GM18870 (cell line): ENCODE measurements around the gene OOEP.
A peak's percentile ranks its signal among the peaks of the same experiment; 100 is the strongest.

Source experiments
- ATAC-seq: cut with Tn5 transposase; IDR thresholded peaks from one replicate; pipeline ENCODE4 v1.9.1; 2021; ENCODE audit warnings: moderate library complexity; ENCODE audit not compliant: unreplicated experiment

Gene OOEP

DNA sequence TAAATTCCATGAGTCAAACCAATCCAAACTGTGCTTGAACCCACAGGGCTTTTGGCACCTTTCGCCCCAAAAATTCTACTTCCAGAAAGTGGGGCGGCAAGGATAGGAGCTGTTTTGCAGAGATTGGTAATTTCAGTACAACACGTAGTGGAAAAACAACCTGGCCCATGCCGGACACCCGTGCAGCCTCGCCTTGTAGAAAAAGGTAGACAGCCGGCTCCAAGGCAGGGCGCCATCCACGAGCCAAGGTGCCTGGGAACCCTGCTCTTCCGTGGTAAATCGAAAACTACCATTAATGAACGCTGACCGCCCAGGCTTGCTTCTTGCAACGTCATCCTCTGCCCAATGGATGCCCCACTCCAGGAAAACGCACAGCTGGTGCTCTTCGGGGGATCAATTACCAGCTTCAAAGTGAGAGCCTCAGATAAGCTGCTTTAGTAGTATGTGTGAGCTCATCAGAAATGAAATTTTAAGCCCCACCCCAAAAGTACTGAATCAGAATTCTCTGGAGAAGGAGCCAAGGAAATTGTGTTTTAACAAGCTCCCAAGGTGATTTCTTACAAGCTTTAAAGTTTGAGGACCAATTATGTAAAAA is 1.8 kb downstream of the OOEP start:
- no peak for ATAC-seq

DNA sequence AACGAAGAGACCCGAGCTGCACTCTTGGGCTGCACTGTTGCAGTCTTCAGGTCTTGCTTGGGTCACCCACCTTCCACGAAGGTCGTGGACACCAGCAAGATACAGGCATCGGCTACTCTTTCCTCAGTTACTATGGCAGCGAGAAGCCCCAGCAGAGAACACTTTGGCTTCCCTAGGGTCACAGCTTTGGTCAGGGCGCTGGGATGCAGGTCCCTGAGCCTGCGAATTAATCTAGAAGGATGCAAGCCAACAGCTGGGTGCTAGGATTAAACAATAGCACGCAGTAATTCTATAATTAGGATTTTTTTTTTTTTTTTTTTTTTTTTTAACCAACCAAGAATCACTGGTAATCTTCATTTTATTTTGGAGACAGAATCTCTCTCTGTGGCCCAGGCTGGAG is 5.1 kb downstream of the OOEP start:
- no peak for ATAC-seq

DNA sequence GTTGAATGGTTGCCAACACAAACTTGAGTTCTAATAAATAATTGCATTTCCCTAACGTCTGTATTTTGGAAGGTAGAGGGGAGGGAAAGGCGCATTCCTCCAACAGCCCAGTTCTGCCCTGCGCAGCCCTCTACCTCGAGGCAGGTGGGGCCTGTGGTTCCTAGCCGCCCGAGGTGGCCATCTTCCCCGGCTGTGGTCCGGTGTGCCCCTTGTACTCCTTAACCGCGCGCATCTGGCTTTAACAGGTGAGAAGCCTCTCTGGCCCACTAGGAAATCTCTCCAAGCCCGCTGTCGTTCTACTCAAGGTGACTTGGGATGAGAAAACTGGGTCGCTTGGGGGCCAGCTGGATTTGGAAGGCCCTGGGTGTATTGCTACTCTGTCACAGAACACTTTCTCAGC is 5.6 kb downstream of the OOEP start:
- no peak for ATAC-seq

DNA sequence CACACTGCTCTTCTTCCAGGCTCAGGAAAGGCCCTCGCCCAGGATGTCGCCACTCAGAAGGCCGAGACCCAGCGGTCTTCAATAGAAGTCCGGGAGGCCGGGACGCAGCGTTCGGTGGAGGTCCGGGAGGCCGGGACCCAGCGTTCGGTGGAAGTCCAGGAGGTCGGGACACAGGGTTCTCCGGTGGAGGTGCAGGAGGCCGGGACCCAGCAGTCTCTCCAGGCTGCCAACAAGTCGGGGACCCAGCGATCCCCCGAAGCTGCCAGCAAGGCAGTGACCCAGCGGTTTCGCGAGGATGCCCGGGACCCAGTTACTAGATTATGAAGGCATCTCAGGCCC is 6.2 kb downstream of the OOEP start:
- no peak for ATAC-seq

DNA sequence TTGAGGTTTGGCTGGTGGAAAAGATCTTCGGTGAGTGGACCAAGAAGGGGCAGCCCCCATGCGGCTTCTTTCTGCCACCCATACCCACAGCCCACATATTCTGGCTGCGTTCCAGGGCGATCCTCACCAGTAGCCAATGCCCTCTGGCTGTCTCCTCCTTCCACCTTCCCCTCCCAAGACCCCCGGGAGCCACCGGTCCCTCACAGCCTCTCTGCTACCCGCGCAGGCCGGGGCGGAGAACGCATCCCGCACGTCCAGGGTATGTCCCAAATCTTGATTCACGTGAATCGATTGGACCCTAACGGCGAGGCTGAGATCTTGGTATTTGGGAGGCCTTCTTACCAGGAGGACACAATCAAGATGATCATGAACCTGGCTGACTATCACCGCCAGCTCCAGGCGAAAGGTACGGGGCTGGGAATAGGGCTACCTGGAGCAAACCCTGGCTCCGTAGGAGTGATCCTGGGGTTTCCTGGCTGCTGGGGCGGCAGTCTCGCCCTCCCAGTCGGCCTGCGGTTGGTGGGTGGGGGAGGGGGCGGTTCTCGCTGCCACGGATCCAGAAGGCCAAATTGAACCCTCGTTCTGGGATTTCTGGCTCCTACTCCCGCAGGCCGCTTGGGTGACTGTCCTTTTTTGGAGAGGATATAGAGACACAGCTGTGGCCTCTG is 6.7 kb downstream of the OOEP start:
- no peak for ATAC-seq

DNA sequence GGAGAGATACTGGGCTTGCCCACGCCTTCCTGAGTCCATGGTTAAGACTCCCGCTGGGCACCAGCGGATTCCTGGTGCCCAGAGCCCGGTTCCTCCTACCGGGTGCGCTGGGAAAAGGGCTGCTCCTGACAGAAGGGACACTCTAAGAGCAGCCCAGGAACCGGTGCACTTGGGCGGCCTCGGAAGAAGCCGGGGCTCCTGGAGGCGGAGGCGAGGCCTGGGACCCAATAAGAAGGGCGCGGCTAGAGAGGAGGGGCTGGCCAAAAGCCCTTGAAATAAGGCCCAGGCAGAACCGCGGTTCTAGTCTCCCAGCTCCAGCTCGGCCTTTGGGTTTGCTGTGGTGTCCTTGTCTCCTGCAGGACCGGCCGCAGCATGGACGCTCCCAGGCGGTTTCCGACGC is 7.3 kb downstream of the OOEP start, which contains the start of gene KHDC3L:
KHDC3L (plus strand) TSS at position 301 of the 400 bp plus-strand sequence; CDS start at position 373, 72 bp downstream.
- ATAC-seq: no peak

DNA sequence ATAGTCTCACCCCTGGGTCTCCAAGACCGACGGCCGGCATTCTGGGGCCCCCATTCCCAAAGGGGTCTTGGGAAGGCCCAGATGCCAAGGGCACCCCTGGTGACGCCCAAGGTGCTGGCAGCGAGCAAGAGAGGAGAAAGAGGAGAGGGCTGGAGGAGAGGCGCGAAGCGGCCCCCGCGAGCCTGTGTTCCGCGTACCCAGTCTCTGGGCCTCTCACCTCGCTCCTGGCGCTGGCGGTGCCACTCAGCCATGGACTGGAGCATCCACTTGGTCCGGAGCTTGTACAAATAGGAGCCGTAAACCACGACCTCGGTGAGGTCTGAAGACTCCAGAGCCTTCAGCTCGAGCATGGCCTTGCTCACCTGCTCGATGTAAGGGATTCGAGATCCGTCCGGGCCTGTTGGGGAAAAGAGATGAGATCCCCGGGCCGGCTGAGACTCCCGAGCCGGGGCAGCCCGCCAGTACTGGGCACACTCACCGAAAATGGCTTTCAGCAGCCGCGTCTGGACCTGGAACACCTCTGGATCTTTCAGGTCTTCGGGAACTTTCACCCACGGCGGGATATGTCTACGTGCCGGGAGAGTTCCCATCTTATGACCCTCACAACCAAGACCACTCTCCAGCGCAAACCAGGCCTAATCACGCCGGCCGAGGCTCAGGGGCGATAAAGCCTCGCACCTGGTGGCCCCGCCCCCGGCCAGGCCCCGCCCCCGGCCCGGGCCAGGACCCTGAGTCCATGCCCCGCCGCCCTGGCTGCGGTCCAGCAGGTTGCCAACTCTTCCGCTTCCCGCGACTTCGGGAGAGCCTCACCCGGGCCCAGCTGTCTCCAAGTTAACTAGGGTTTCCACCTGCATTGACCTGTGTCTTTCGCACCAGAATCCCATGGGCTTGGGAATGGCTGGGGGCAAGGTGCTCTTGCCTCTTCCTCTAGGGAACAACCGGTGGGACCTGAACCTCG is 15.8 kb downstream of the OOEP start, which contains the start of gene DPPA5:
DPPA5 (minus strand) TSS at position 641 of the 958 bp plus-strand sequence; CDS start at position 590, 51 bp downstream.
- ATAC-seq: no peak

DNA sequence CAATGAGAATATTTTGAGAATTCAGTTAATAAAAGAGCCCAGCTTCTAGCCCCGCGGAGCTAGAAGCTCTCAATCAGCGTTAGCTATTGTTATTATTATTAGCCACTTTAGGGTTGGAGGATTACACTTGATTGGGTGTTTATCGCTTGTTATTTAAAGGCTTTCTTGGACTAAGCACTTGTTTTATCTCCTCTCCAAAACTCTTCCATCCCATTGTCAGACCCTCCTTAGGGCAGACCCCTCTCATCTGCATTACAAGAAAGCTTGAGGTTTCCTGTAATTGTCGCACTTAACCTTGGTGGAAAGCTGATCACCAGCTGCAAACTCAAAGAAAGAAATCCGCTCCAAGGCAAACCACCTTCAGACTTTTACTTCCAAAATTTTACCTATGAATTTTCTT is 20.4 kb downstream of the OOEP start:
- ATAC-seq: no peak

DNA sequence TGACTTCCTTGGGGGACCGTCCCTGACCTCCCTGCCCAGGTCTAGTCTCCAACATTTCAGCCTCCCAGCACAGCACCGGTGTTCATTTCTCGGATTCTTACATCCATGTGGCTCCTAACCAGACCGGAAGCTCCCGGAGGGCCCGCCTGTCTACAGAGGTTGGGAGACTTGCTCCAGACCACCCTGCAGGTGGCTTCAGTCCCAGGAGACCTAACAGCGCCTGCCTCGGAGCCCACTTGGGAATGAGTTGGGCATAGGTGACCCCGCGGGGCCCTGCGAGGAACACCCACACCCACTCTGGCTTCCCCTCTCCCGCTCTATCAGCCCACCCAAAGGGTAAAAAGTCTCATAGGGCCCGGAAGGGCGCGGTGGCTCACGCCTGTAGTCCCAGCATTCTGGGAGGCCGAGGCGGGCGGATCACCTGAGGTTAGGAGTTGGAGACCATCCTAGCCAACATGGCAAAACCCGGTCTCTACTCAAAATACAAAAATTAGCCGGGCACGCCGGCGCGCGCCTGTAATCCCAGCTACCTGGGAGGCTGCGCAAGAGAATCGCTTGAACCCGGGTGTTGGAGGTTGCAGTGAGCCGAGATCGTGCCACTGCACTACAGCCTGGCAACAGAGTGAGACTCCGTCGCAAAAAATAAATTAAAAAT is 21.0 kb downstream of the OOEP start:
- no peak for ATAC-seq

DNA sequence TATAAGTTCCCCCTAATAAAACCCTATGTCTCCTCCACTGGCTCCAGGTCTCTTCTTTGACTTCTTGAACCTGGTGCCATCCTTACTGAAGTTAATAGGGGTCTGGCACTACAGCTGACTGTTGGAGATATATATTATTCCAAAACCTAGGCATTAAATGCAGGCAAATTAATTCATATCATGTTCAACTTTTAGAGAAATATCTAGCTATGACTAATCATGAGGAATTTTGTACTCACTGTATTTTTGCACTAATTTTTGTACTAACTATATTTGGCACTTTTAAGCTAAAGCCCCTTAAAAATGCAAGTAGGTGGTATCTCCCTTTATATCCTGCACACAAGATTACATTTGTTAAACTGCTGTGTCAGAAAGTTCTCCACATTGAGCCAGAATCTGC is 26.5 kb downstream of the OOEP start:
- ATAC-seq: no peak

DNA sequence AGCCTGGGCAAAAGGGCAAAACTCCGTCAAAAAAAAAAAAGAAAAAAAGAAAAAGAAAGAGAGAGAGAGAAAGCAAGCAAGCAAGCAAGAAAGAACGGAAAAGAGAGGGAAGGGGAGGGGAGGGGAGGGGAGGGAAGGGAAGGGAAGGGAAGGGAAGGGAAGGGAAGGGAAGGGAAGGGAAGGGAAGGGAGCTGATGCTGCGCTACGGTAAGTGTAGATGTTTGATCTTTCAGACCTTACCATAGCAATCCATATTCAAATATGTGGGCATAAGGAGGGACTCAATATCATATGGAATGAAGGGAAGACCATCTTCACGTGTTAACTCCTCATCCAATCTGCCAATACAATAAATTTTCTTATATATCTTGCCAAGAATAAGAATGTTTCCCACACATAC is 27.5 kb downstream of the OOEP start:
- no peak for ATAC-seq

DNA sequence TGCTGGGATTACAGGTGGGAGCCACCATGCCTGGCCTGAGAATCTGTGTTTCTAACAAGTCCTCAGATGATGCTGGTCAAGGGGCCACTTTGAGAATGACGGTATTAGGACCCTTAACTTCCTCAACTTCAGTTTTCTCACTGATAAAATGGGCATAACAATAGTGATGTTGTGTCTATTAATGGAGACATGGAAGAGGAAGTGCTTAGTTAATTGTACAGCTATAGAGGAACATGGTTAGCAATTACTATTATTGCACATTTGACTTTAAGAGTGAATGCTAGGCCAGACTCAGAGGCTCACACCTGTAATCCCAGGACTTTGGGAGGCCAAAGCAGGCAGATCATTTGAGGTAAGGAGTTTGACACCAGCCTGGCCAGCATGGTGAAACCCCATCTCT is 28.4 kb downstream of the OOEP start:
- no peak for ATAC-seq

DNA sequence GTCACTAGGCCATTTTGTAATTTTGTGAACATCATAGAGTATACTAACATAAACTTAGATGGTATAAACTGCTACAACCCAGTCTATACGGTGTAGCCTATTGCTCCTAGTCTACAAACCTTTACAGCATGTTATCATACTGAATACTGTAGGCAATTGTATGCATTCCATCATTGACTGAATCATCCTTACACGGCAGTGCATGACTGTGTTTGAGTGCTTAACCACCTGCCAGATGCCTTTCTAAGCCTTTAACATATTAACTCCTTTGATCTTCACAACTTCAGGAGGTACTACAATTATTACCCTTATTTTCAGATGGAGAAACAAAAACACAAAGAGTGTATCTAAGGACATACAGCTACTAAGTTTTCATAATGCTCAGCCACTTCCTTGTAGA is 29.6 kb downstream of the OOEP start:
- no peak for ATAC-seq

DNA sequence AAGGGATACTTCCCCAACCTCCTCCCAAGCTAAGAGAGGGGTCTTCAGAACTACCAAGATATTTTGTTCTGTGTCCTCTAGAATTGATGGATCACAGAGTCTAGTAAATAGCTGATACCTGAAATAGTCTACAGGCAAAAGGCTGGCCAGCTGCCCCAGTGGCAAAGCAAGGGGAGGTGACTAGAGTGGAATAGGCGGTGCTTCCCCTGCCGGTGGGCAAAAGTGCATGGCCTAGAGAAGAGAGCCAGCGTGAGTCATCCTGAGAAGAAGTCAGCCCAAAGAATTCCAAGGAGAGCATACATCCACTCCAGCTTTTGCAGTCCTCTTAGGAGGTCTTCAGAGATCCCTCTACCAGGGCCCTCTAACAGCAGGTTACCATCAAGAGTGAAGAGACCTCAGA is 30.4 kb downstream of the OOEP start:
- ATAC-seq: no peak

DNA sequence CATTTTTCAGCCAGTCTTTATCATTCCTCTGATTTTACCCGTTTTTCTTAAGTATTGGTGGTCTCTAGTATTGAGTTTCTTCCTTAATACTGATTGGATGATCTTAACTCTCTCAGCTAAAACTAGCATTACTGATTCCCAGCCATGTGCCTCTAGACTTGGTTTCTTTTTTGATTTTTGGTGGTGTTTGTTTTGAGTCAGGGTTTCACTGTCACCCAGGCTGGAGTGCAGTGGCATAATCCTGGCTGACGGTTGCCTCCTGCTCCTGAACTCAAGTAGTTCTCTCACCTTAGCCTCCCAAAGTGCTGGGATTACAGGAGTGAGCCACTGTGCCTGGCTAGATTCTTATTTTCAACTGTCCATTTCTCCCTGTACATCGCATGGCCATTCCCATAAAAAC is 40.5 kb downstream of the OOEP start:
- peak; percentile 91 for ATAC-seq

DNA sequence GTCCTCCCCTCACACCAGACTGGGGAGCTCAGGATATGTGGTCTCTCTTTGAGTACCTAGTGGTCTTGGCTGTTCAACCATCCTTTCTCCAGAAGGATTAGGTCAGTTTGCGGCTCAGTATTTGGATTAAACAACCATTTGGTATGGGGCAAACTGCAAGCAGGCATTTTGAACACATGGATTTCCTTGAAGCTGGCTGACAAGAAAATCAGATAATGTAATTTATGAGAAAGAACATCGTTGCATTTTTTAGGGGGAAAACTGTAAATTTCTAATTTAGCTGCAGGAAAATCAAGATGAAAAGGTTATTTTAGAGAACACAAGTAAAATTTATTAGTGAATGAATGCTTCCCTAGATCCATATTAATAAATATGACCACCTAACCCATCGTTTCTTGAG is 40.9 kb downstream of the OOEP start:
- no peak for ATAC-seq

DNA sequence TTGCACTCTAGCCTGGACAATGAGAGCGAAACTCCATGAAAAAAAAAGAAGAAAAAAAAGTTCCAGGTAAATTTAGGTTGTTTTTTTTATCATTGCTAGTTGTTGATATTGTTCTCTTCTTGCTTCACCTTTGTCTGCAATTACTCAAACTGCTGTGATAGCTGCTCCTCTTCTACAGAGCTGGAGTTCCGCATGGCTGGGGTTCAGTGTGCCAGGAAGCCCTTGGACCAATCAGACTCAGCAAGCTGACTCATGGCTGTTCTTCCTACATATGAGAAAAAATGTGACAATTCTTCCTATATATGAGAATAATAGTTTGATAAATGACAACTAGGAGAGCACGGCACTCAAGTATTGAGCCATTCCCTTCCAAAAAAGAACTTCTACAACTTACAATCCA is 44.0 kb downstream of the OOEP start:
- no peak for ATAC-seq

DNA sequence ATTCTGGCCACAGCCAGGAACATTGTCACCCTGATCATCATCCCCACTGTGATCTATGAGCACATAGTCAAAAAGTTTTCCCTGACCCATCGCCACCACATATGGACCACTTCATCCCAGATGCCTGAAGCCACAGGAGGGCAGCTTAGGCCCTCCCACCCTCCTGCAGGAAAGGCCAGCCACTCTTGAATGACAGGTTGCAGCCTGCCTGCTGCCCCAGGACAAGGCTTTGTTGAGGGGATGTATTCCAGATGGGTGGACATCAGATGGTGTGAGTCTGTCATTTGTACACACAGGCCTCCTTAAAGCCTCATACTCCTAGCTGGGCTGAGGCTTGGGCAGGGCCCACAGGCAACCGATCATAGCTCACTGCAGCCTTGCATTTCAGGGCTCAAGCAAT is 46.4 kb downstream of the OOEP start:
- ATAC-seq: no peak
